DLD1 (cell line): ENCODE results near the gene ONECUT3.
"Not testable (repeated sequence)": the region's sequence is repeated elsewhere in the genome, so short reads cannot be mapped to it uniquely, and the experiment has no call there.

Experiments used
- in situ Hi-C: cut with HindIII; loops from 2 replicates; pipeline ENCODE4 v1.10.0; 2017; ENCODE audit warnings: low sequenced_read_pairs

ONECUT3 gene

DNA sequence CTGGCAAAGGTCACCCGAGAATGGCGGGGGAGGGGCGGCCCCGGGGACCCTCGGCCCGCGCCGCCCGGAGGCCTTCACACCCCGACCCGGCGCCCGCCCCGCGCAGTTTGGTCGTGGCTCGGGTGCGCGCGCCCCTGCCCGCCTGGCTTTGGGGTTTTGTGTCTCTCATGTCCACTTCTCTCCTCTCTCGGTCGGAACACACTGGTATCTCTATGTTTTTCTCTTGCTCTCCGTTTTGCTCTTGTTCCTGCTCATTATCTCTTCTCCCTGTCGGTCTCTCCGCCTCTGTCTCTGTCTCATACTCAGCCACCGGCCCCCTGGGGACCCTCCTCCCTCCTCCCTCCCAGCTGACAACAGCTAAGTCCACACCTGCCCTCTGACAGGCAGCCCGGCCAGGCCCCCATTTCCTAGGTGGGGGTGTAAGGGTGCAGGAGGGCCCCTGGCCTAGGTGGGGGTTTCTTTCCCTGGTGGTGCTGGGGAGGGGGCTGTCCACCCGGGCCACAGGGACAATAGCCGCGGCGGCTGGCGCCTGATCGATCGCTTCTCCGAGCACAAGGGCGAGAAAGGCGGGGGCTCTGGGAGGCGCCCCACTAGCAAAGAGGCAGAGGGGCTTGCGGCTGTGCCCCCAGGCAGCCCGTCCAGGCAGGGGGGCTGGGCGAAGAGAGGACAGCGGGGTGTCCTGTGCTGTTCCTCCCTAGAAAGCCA, 2.3 kb downstream of the ONECUT3 start:
- in situ Hi-C loops, result no loop called here

DNA sequence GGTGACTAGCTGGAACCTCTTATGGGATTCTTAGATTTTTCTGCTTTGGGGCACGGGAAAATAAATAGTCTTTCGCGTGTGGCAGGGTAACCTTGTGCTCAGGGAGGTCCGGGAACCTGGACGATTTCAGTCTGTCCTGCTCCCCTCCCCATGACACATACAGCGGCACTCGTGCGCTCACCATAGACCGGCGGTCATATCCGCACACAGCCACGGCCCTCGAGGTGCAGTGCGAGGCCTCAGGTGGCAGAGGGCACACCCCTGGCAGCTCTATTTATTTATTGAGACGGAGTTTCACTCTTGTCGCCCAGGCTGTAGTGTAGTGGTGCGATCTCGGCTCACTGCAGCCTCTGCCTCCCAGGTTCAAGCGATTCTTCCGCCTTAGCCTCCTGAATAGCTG, 3.0 kb downstream of the ONECUT3 start:
- in situ Hi-C loops, result no loop called here

DNA sequence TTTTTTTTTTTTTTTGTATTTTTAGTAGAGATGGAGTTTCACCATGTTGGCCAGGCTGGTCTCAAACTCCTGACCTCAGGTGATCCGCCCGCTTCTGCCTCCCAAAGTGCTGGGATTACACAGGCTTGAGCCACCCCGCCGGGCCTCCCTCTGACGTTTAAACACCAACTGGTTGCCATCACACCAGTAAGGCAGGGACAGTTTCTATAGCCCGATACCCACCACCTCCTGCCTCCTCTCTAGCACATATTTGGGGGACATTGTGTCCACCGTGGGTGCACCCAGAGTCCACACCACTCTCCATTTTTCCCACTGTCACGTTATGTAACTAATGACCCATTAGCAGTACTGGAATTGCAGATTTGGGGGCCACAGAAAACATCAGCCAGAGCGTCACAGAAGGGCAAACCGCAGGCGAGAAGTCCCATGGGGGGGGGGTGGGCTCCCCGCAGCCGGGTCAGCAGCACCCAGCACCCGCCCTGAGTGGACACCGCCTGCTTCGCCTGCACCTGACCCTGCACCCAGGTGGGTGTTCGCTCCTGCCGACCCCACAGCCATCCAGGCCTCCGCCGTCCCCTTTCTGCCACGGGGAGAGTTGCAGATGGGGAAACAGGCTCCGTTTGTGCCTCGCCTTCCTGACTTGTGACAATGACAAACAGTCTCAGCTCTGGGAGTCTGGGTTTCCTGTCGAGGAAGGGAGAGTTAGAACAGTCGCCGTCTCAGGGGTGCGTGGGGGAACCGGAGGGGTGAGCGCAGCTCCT, 3.6 kb downstream of the ONECUT3 start:
- in situ Hi-C loops, result no loop called here

DNA sequence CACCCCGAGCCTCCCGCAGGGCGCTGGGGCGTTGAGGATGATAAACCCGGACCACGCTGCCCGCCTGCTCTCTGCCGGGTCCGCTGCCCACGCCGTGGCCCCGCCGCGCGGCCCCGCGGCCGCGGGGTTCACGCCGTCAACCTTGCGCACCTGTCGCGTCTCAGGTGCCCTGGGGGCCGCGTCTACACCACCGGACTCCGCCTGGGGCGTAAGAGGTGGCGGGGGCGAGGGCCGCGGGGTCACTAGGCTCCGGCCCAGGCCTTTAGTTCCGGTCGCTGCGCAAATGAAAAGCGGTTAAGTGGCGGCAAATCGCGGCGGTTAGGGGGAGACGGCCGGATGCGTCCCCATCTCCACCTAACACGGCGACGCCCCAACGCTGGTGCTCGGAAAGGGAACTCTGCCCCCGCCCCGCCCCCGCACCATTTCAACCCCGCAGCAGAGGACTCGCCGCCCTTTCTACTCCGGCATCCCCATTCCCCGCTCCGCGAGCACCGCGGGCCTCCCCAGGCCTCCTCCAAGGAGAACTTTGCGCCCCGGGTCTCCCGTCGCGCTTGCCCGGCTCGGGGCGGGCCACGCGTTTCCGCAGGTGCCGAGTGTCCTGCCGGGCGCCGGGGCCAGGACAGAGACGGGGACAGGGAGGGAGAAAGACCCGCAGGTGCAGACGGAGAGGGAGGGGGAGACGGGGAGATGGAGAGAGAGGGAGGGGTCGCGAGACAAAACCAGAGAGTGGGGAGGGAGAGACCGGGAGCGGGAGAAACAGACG, 4.3 kb downstream of the ONECUT3 start:
- in situ Hi-C loops, result no loop called here

DNA sequence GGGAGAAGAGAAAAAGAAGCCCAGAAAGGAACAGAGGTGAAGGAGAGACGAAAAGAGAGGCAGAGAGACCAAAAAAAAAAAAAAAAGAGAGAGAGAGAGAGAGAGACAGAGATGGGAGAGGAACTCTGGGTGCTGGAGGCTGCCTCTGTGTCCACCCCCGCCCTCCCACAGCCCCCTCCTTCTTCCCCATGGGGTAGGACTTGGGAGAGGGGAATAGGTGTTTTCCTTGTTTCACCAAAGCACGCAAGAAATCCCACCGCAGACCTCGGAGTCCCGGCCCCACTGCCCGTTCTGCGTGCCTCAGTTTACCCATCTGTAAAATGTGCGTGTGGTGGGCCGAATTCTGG, 4.9 kb downstream of the ONECUT3 start:
- in situ Hi-C loops, result no loop called here

DNA sequence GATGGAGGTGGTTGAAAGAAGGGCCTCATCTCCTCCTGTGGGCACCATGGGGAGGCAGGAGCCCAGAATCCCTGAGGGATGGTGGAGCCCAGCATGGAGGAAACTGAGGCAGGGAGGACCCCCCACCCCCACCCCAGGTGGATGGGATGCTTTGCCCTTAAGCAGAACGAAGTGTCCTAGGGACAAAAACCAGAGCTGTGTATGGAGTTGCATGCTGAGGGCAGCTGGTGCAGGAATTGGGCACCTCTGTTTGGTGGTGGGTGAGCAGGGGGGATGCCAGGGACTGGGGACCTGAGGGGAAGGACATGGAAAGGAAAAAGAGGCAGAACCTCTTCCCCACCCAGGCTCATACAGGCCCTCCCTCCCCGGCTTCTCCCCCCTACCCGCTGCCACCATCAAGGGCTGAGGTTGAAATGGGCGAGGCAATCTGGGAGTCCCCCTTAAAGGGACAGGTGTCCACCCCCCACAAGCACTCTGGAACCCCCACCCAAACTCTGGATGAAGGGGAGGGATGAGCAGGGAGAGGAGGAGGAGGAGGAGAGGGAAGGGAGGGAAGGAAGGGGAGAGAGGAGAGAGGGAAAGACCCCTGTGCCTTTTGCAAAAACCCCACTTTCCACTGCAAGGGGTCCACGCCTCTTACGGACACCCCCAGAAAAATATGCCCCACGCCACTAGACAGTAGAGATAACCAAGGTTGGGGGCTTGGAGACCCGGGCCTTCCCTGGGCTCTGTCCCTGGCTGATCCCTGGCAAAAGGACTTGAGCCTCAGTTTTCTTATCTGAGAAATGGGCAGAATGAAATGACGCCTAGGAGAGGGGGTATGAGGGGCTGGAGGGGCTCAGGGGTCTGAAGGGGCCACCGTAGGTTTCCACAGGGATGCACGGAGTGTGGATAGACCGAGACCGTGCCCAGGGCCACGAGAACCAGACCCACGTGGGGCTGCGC, 5.9 kb downstream of the ONECUT3 start:
- in situ Hi-C loops, result no loop called here

DNA sequence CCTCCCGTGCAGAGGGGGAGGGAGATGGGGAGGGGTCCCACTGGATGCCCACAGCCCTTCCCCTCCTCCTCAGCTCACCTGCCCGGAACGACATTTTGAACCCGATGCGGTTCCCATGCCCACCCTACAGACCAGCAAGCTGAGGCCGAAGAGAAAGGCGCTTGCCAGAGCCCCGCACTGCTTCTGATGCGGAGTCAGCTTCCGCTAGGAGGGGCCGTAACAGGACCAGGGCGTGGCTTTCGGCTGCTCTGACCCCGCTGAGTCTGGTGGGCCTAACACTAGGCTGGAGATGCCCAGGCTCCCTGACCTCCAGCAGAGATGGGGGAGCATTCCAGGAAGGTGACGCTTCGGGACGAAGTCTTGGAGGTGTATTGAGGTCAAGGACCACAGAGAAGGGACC, 6.7 kb downstream of the ONECUT3 start:
- in situ Hi-C loops, result no loop called here

DNA sequence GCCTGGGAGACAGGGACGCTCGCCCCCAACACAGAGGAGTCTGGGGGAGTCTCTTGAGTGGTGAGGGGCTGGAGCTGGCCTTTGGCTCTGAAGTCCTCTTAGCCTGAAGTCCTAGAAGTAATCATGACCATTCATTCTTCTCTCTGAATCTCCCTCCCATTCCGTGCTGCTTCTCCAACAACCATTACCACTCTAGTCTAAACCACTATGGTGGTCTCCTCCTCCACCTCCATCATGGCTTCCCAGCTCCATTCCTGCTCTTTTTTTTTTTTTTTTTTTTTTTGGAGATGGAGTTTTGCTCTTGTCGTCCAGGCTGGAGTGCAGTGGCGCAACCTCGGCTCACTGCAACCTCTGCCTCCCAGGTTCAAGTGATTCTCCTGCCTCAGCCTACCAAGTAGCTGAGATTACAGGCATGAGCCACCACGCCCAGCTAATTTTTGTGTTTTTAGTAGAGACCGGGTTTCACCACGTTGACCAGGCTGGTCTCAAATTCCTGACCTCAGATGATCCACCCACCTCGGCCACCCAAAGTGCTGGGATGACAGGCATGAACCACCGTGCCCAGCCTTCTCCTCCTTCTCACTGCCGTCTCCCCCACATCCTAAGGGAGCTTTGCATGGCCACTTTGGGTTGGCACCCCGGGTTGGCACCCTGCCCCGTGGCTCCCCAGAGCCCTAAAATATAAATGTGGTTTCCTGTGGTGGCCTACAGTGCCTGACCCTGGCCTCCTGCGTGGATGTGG, 7.7 kb downstream of the ONECUT3 start:
- in situ Hi-C loops, result not testable (repeated sequence)

DNA sequence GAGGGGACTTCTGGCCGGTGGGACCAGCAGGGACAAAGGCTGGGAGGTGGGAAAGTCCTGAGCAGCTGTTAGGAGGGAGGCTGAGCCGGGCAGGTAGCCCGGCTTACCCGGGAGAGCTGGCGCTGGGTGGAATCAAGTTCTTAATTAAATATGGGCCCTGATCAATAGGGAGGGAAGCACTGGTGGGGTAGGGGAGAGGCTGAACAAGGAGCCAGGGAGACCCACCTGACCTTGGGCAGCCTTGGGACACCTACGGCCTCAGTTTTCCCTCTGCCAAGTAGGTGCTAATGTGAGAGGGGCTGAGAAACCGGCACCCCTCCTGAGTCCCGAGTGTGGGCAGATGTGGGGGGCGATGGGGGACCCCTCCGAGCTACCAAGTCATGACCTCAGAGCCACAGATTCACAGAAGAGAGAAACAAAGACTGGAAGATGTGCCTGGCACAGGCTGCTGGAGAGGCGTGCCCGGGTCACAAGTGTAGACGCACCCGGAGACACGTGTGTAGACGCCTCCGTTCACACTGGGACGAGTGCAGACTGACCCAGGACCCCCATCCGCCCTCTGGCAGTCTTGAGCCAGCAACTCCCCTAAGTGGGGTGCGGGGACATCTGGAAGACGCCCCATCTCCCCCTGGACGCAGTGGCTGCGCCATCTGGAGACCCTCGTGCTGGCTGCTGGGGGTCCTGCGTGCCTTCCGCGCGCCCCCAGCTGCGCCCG, 8.4 kb downstream of the ONECUT3 start:
- in situ Hi-C loops, result no loop called here

DNA sequence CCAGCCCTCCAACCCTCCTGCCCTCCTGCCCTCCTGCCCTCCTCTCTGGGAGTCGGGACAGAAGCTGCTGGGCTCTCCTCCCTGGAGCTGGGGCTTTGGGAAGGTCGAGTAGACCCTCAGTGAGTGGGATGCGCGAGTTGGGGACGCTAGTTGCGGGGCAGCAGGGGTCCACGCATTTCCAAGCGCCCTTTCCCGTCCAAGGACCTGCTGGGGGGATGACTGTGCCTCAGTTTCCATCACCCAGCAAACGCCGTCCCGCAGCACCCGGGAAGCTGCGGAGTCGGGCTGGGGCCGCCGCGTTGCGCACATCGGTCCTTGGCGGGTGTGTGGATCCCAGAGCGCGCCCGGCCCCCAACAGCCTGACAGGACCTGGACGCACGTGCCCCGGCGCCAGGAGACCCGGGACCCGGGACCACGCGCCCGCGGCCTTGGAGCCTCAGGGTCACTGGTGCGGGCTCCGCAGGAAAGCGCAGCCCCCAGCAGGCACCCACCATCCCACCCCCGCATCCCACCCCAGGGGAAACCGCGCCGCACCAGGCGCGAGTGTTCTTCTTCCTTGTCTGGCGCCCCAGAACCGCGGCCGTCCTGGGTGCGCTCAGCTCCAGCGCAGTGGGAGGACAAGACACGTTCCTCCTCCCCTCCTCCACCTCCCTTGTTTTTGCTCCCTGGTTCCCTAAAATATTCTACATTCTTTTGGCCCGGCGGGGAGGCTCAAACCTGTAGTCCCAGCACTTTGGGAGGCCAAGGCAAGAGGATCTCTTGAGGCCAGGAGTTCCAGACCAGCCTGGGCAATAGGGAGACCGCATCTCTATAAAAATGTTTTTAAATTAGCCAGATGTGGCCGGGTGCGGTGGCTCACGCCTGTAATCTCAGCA, 9.2 kb downstream of the ONECUT3 start:
- in situ Hi-C loops, result no loop called here

DNA sequence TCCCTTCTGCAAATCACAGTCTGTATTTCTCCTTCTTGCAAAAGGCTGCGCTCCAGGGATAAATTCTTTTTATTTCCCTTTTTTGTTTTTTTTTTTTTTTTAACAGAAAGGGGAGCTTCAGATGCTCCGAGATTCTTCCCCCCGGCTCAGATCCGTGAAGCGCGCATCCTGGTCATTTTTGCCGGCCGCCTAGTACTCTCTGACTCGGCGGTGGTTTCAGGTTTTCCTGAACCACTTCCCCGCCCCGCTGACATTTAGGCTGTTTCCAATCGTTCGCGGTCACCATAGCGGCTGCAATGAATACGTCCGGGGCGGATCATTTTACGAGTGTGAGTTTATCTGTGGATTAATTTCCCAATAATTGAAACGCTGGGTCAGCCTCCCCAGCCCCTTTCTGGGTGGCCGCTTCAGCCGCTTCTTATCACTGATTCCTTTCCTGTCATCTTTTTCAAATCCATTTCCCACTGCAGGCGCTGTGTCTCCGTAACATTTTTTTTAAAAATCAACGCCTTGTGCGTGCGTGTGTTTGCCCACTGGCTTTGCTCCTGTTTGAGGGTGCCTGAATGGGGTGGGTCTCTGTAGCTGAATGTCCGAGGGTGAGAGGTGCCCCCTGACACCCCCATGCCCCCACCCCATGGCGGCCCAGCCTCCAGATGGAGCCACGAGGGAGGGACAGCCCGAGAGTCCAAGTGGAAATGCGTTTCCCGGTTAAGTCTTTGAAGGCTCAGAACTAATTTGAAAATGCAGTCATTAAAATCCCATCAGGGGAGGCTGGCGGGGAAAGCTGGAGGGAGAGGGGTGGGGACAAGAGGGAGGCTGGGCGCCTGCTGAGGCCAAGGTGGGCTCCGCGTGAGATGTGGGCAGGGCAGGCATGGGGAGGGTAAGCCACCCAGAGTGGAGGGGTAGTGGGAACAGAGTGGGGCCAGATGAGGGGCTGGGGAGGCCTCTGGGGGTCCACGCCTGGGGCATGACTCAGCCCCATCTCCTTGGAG, 10.6 kb downstream of the ONECUT3 start:
- in situ Hi-C loops, result no loop called here

DNA sequence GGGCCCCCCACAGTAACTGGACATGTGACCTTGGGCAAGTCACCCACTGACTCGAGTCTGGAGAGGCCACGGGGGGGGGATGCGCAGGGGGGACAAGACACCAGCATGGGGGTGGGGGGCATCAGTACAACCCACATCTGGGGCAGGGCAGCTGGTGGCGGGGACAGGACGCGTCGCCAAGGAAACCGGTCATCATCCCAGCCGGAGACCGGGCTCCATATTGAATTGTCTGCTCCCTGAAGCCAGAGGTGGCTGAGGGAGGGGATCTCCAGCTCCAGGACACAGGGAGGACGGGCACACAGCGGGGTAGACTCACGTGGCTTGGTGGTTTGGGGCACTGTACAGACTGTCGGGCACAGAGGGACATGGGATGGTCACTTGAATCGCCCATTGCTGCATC, 11.4 kb downstream of the ONECUT3 start:
- in situ Hi-C loops, result no loop called here

DNA sequence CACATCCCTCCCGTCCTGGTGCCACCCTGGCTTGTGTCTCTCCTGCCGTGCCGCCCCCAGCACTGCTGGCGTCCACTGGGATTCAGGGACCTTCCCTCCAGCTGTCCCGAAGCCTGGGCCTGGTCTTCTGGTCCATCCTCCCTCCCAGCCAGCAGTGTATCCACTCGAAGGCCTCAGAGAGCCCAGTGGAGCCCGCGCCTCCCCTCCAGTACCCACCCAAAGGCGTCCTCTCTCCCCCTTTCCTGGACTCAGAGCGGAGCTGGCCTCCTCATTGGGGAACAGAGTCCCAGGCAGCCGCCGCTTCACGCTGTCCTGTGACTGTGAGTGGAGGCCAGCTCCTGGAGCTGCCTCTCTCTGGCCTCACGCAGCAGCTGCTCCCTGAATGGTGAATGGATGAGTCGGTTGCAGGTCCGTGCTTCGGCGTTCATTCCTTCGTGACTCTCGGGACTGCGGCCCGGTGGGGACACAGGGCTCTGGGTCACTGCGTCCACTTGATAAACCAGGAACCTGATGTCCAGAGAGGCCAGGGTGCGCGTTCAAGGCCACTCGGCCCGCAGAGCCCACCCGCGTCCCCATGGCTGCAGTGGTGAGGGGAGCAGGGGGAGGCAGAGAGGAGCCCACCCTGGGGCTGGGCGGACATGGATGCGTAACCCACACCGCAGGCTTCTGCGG, 12.1 kb downstream of the ONECUT3 start:
- in situ Hi-C loops, result no loop called here

DNA sequence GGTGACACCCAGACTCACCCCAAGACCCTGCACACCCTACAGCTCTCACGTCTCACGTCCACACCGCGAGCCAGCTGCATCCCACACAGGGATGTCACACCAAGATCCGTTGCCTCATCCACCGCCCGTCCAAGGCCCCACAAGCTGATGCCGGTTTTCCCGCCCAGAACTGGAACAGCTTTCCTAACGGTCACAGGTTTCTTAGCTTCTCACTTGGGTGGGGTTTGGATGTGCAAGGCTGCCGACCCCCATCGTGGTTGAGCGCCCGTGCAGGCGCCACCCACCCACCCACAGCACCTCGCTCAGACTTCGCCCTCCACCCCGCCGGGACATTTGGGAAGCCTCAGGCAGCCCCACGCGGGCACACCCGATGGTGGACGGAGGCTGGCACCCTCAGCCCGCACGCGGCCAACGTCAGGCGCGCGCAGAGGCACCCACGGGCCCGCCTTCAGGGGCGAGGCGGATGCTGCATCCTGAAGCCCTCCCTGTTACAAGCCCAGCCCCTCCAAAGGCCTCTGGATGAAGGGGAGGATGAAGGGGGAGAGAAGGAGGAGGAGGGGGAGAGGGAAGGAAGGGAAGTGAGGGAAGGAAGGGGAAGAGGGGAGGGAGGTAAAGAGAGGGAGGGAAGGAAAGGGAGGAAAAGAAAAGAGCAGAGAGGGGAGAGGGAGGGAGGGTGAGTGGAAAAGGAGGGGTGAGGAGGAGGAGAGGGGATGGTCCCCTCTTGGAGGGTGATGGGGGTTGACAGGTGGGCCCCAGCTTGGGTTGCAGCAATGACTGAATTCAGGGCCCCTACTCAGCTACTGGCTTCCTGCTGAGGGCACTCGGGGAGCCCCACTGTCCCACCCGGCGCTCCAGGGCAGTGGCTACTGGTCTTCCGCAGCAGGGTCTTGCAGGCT, 12.8 kb downstream of the ONECUT3 start:
- in situ Hi-C loops, result no loop called here

DNA sequence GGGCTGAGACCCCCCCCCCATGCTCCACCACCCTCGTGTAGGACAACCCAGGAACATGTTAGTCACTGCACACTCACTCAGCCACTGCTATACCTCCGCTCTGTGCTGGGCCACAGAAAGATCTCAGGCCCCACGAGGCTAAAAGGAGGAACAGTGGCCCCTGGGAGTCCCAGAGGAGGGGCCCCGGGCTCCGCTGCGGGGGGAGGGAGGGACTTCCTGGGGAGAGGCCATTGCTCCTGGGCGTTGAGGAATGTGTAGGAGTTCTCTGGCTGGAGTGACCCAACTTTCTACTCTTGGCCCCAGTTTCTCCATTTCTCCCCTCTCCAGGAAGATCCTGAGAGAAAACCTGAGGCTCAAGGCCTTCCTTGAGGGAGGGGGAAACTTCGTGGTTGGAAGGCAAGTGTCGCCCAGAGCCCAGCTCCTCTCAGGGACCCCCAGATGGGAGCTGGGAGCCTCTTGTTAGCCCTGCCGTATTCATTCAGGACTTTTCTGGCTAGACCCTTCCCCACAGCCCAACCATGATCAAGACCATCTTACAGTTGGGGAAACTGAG, 13.6 kb downstream of the ONECUT3 start:
- in situ Hi-C loops, result no loop called here
